HepG2 (cell line): Measurements from ENCODE around the gene STIP1. TPM values are rescaled to one million over a fixed set of nuclear protein-coding genes. Genes with fewer than 3 reads are reported as not detected.

ENCODE experiments used
- BHLHE40 ChIP-seq: IDR thresholded peaks from 2 replicates; pipeline ENCODE4 v1.6.1; 2011; ENCODE audit warnings: low read length, improper control_type of control experiment
- KDM2A ChIP-seq: sonication (generic); formaldehyde crosslinking; IDR thresholded peaks from 2 replicates; pipeline ENCODE4 v1.4.0; 2020; ENCODE audit warnings: low read depth, missing genetic modification reagents, borderline replicate concordance
- MXI1 ChIP-seq: IDR thresholded peaks from 3 replicates; pipeline ENCODE4 v1.6.1; 2012; ENCODE audit warnings: low read depth, low read length, inconsistent platforms, borderline replicate concordance
- NCOR1 ChIP-seq: fragments of 200-600 bp; sonication (generic); IDR thresholded peaks from 2 replicates; pipeline ENCODE4 v1.7.0; 2017; ENCODE audit warnings: antibody characterized with exemption, low read length, borderline replicate concordance
- NONO ChIP-seq, 2 experiments: fragments of 450-650 bp in 1 of 2; sonication (generic) in 1 of 2; formaldehyde crosslinking in 1 of 2; IDR thresholded peaks in 1 of 2; conservative IDR thresholded peaks in 1 of 2; 2 replicates each; pipeline versions ENCODE4 v1.6.1 to v1.8.0; 2017 to 2022; ENCODE audit warnings: mild to moderate bottlenecking in 1 of 2, missing genetic modification reagents in 1 of 2, moderate library complexity in 1 of 2
- NRL ChIP-seq: sonication (generic); formaldehyde crosslinking; IDR thresholded peaks from 2 replicates; pipeline ENCODE4 v1.5.0; 2020; ENCODE audit warnings: missing genetic modification reagents, mild to moderate bottlenecking, moderate library complexity, borderline replicate concordance
- PHF8 ChIP-seq: sonication (generic); formaldehyde crosslinking; IDR thresholded peaks from 2 replicates; pipeline ENCODE4 v1.5.0; 2020; ENCODE audit warnings: missing genetic modification reagents
- POLR2A ChIP-seq, 2 experiments: IDR thresholded peaks; 2 replicates each; pipeline ENCODE4 v1.6.1; 2011; ENCODE audit warnings: low read depth in 2 of 2, low read length in 2 of 2, mild to moderate bottlenecking in 1 of 2, moderate library complexity in 1 of 2; ENCODE audit not compliant: insufficient read depth in 1 of 2
- RAD51 ChIP-seq: fragments of 450-650 bp; IDR thresholded peaks from 2 replicates; pipeline ENCODE4 v1.6.1; 2016; ENCODE audit warnings: borderline replicate concordance
- ZMYM3 ChIP-seq: sonication (generic); formaldehyde crosslinking; IDR thresholded peaks from 2 replicates; pipeline ENCODE4 v1.5.1; 2020; ENCODE audit warnings: mild to moderate bottlenecking, missing genetic modification reagents
- ZNF331 ChIP-seq: sonication (generic); formaldehyde crosslinking; IDR thresholded peaks from 2 replicates; pipeline ENCODE4 v1.4.0; 2020; ENCODE audit warnings: missing genetic modification reagents
- ZNF616 ChIP-seq: sonication (generic); formaldehyde crosslinking; IDR thresholded peaks from 2 replicates; pipeline ENCODE4 v1.5.0; 2020; ENCODE audit warnings: low read depth, mild to moderate bottlenecking, missing genetic modification reagents
- ZSCAN31 ChIP-seq: sonication (generic); formaldehyde crosslinking; IDR thresholded peaks from 2 replicates; pipeline ENCODE4 v1.5.0; 2020; ENCODE audit warnings: low read depth, mild to moderate bottlenecking, missing genetic modification reagents
- polyA plus RNA-seq, 8 experiments: library from polyadenylated mRNA; depleted of rRNA in 3 of 8; stranded (reverse) in 7 of 8; unstranded in 1 of 8; fragments of >200 nt; fragmentation: Illumina TruSeq in 4 of 8; extraction: Trizol in 4 of 8; gene quantifications; 2 replicates each; pipeline versions ENCODE4 v1.2.1 to v1.2.3, GENCODE V29; 2011 to 2016; ENCODE audit warnings: low read depth in 4 of 8, missing spikeins in 1 of 8, mixed read lengths in 1 of 8; ENCODE audit not compliant: insufficient read depth in 1 of 8
- total RNA-seq, 5 experiments: library from RNA; depleted of rRNA; stranded (reverse); fragments of >200 nt; fragmentation: Illumina TruSeq; extraction: Trizol; gene quantifications; 2 replicates each; pipeline ENCODE4 v1.2.3, GENCODE V29; 2016; ENCODE audit warnings: low read depth in 1 of 5
- TF ChIP-seq, protein P1 (sequence below): sonication (generic); formaldehyde crosslinking; IDR thresholded peaks from 2 replicates; pipeline ENCODE4 v1.4.0; 2020; ENCODE audit warnings: missing genetic modification reagents
- TF ChIP-seq, protein P2 (sequence below): sonication (generic); formaldehyde crosslinking; IDR thresholded peaks from 2 replicates; pipeline ENCODE4 v1.4.0; 2020; ENCODE audit warnings: missing genetic modification reagents, borderline replicate concordance
- TF ChIP-seq, protein P3 (sequence below): sonication (generic); formaldehyde crosslinking; IDR thresholded peaks from 2 replicates; pipeline ENCODE4 v1.4.0; 2020; ENCODE audit warnings: missing genetic modification reagents
- TF ChIP-seq, protein P4 (sequence below): IDR thresholded peaks from 2 replicates; pipeline ENCODE4 v1.6.1; 2016; ENCODE audit warnings: low read depth, borderline replicate concordance

Gene STIP1
- total and polyA plus RNA-seq, 2 of the 13 experiments (the other 11 are each of a cell fraction or from before 2014, with no cell fraction given): 81.1 to 217 TPM

DNA sequence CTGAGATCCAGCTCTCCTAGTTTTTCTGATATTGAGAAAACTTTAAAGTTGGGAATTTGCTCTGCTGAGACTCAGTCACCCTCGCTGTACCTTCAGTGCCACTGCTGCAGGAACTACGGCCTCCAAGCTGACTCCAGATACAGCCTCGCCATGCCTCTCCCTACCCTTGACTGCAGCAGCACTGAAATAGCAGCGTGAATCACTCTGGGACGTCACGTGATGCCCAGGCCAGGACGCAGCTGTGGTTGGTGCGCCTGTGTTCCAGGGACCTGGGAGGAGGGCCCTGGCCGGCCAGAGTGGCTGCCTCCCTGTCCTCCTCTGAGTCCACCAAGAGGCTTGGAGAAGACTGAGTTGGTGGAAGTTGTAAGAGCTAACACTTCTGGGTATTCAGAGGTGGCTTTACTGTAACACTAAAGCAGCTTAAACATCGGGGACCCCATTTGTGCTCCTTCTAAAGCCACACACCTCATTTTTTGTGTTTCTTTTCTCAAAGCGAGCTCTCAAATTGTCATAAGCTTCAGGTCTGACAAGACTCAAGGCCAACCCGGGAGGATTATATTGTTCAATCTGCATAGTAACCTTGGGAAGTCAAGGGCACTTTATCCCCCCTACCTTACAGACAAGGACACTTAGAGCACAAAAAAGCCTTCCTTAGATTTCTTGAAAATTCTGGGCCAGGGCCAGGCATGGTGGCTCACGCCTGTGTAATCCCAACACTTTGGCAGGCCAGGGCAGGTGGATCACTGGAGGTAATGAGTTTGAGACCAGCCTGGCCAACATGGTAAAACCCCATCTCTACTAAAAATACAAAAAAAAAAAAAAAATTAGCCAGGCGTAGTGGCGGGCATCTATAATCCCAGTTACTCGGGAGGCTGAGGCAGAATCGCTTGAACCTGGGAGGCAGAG lies 4.2 kb upstream of the STIP1 start (continued):
- TF ChIP-seq, protein P1, sequence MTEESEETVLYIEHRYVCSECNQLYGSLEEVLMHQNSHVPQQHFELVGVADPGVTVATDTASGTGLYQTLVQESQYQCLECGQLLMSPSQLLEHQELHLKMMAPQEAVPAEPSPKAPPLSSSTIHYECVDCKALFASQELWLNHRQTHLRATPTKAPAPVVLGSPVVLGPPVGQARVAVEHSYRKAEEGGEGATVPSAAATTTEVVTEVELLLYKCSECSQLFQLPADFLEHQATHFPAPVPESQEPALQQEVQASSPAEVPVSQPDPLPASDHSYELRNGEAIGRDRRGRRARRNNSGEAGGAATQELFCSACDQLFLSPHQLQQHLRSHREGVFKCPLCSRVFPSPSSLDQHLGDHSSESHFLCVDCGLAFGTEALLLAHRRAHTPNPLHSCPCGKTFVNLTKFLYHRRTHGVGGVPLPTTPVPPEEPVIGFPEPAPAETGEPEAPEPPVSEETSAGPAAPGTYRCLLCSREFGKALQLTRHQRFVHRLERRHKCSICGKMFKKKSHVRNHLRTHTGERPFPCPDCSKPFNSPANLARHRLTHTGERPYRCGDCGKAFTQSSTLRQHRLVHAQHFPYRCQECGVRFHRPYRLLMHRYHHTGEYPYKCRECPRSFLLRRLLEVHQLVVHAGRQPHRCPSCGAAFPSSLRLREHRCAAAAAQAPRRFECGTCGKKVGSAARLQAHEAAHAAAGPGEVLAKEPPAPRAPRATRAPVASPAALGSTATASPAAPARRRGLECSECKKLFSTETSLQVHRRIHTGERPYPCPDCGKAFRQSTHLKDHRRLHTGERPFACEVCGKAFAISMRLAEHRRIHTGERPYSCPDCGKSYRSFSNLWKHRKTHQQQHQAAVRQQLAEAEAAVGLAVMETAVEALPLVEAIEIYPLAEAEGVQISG (CRISPR knock-in tag): peak; percentile 89
- TF ChIP-seq, protein P2, sequence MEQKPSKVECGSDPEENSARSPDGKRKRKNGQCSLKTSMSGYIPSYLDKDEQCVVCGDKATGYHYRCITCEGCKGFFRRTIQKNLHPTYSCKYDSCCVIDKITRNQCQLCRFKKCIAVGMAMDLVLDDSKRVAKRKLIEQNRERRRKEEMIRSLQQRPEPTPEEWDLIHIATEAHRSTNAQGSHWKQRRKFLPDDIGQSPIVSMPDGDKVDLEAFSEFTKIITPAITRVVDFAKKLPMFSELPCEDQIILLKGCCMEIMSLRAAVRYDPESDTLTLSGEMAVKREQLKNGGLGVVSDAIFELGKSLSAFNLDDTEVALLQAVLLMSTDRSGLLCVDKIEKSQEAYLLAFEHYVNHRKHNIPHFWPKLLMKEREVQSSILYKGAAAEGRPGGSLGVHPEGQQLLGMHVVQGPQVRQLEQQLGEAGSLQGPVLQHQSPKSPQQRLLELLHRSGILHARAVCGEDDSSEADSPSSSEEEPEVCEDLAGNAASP (CRISPR knock-in tag): no peak
- TF ChIP-seq KDM2A (CRISPR knock-in tag) (peak; percentile 60; the same call in 1 of the 2 replicates), ZSCAN31 (0 out of 2 replicates have a peak, but pooled peaks have one; percentile 20), BHLHE40 (peak; percentile 93), NONO (IDR thresholded peaks at IDR 0.05) (no peak), NONO (CRISPR knock-in tag; conservative IDR thresholded peaks at IDR 0.05) (peak; percentile 42; the same call in 1 of the 2 replicates), MXI1 (peak; percentile 58; the same call in 1 of the 3 replicates), NCOR1 (no peak), PHF8 (peak; percentile 29), POLR2A (IDR thresholded peaks at IDR 0.05; ENCODE audit: insufficient read depth in 1 of 2, low read depth in 2 of 2, low read length in 2 of 2) (peak; percentile 75 to 79), RAD51 (peak; percentile 96), NRL (0 out of 2 replicates have a peak, but pooled peaks have one; percentile 16), ZMYM3 (CRISPR knock-in tag) (peak; percentile 43; the same call in 1 of the 2 replicates), ZNF331 (CRISPR knock-in tag) (peak; percentile 35; the same call in 1 of the 2 replicates), ZNF616 (CRISPR knock-in tag) (peak; percentile 40; the same call in 1 of the 2 replicates)
- TF ChIP-seq, protein P3, sequence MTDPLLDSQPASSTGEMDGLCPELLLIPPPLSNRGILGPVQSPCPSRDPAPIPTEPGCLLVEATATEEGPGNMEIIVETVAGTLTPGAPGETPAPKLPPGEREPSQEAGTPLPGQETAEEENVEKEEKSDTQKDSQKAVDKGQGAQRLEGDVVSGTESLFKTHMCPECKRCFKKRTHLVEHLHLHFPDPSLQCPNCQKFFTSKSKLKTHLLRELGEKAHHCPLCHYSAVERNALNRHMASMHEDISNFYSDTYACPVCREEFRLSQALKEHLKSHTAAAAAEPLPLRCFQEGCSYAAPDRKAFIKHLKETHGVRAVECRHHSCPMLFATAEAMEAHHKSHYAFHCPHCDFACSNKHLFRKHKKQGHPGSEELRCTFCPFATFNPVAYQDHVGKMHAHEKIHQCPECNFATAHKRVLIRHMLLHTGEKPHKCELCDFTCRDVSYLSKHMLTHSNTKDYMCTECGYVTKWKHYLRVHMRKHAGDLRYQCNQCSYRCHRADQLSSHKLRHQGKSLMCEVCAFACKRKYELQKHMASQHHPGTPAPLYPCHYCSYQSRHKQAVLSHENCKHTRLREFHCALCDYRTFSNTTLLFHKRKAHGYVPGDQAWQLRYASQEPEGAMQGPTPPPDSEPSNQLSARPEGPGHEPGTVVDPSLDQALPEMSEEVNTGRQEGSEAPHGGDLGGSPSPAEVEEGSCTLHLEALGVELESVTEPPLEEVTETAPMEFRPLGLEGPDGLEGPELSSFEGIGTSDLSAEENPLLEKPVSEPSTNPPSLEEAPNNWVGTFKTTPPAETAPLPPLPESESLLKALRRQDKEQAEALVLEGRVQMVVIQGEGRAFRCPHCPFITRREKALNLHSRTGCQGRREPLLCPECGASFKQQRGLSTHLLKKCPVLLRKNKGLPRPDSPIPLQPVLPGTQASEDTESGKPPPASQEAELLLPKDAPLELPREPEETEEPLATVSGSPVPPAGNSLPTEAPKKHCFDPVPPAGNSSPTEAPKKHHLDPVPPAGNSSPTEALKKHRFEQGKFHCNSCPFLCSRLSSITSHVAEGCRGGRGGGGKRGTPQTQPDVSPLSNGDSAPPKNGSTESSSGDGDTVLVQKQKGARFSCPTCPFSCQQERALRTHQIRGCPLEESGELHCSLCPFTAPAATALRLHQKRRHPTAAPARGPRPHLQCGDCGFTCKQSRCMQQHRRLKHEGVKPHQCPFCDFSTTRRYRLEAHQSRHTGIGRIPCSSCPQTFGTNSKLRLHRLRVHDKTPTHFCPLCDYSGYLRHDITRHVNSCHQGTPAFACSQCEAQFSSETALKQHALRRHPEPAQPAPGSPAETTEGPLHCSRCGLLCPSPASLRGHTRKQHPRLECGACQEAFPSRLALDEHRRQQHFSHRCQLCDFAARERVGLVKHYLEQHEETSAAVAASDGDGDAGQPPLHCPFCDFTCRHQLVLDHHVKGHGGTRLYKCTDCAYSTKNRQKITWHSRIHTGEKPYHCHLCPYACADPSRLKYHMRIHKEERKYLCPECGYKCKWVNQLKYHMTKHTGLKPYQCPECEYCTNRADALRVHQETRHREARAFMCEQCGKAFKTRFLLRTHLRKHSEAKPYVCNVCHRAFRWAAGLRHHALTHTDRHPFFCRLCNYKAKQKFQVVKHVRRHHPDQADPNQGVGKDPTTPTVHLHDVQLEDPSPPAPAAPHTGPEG (CRISPR knock-in tag): no peak
- TF ChIP-seq, protein P4, sequence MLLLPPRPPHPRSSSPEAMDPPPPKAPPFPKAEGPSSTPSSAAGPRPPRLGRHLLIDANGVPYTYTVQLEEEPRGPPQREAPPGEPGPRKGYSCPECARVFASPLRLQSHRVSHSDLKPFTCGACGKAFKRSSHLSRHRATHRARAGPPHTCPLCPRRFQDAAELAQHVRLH (CRISPR knock-in tag): peak; percentile 53; the same call in 1 of the 2 replicates
